A549 (cell line): ENCODE results near the gene PES1.

Experiments
- BHLHE40 ChIP-seq: IDR thresholded peaks from 2 replicates; pipeline ENCODE4 v1.6.1; 2012; ENCODE audit warnings: low read depth, low read length, inconsistent platforms
- CBX2 ChIP-seq: fragments of 200-600 bp; sonication (generic); IDR thresholded peaks from 2 replicates; pipeline ENCODE4 v1.6.1; 2016; ENCODE audit warnings: low read depth, mild to moderate bottlenecking, borderline replicate concordance
- EP300 ChIP-seq, 2 experiments: fragments of >200 bp; sonication (Bioruptor Twin); formaldehyde crosslinking; IDR thresholded peaks; 2 replicates in 1 of 2; 3 replicates in 1 of 2; pipeline ENCODE4 v1.6.1; 2016 to 2017
- HOXB5 ChIP-seq: fragments of 250-450 bp; sonication (Bioruptor Pico); IDR thresholded peaks from 2 replicates; pipeline ENCODE4 v1.5.0; 2020; ENCODE audit warnings: mild to moderate bottlenecking, moderate library complexity
- JUN ChIP-seq, 2 experiments: fragments of >200 bp; sonication (Bioruptor Twin); formaldehyde crosslinking; IDR thresholded peaks; 2 replicates in 1 of 2; 3 replicates in 1 of 2; pipeline ENCODE4 v1.6.1; 2016 to 2017
- MAZ ChIP-seq: fragments of 150-350 bp; IDR thresholded peaks from 2 replicates; pipeline ENCODE4 v1.6.1; 2014; ENCODE audit warnings: antibody characterized with exemption, low read depth, low read length, borderline replicate concordance
- NPAS2 ChIP-seq: fragments of 250-450 bp; sonication (Bioruptor Pico); IDR thresholded peaks from 2 replicates; pipeline ENCODE4 v1.8.0; 2022; ENCODE audit warnings: mild to moderate bottlenecking, moderate library complexity, borderline replicate concordance
- POLR2A ChIP-seq: IDR thresholded peaks from 2 replicates; pipeline ENCODE4 v1.6.1; 2012; ENCODE audit warnings: mild to moderate bottlenecking, low read length
- RAD21 ChIP-seq, 2 experiments: fragments of >200 bp in 1 of 2; sonication (Bioruptor Twin) in 1 of 2; formaldehyde crosslinking in 1 of 2; IDR thresholded peaks in 1 of 2; conservative IDR thresholded peaks in 1 of 2; 2 replicates in 1 of 2; 3 replicates in 1 of 2; pipeline ENCODE4 v1.6.1; 2012 to 2018; ENCODE audit warnings: inconsistent platforms in 1 of 2
- RFX5 ChIP-seq: fragments of 450-650 bp; IDR thresholded peaks from 2 replicates; pipeline ENCODE4 v1.7.1; 2014; ENCODE audit warnings: antibody characterized with exemption, mild to moderate bottlenecking, moderate library complexity
- TF ChIP-seq, protein P1 (sequence below): fragments of >200 bp; sonication (Bioruptor Twin); formaldehyde crosslinking; IDR thresholded peaks from 3 replicates; pipeline ENCODE4 v1.5.1; 2016
- TF ChIP-seq, protein P2 (sequence below): fragments of 200-600 bp; sonication (generic); IDR thresholded peaks from 2 replicates; pipeline ENCODE4 v1.6.1; 2016; ENCODE audit warnings: antibody characterized with exemption, mild to moderate bottlenecking, moderate library complexity
- TF ChIP-seq, protein P3 (sequence below): IDR thresholded peaks from 2 replicates; pipeline ENCODE4 v1.6.1; 2012
- TF ChIP-seq, protein P4 (sequence below): IDR thresholded peaks from 2 replicates; pipeline ENCODE4 v1.6.1; 2012; ENCODE audit warnings: low read depth, borderline replicate concordance

DNA sequence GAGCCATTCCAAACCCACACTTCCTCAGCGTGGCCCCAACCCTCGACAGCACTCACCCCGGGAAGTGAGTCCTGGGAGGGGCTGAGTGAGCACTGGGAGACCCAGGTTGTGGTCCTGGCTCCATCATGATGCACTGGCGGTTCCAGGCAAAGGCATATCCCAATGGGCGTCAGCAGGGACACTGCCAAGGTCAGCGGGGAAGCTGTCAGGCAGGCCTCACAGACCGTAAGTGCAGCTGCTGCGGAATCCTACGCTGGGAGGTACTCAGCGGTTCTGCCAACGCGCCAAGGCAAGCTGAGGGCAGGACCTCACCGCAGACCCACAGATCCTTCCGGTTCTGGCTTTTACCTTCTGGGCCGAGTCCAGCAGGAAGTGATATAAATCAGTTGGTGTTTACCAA, 15.9 kb downstream of the PES1 start:
- TF ChIP-seq, protein P1, sequence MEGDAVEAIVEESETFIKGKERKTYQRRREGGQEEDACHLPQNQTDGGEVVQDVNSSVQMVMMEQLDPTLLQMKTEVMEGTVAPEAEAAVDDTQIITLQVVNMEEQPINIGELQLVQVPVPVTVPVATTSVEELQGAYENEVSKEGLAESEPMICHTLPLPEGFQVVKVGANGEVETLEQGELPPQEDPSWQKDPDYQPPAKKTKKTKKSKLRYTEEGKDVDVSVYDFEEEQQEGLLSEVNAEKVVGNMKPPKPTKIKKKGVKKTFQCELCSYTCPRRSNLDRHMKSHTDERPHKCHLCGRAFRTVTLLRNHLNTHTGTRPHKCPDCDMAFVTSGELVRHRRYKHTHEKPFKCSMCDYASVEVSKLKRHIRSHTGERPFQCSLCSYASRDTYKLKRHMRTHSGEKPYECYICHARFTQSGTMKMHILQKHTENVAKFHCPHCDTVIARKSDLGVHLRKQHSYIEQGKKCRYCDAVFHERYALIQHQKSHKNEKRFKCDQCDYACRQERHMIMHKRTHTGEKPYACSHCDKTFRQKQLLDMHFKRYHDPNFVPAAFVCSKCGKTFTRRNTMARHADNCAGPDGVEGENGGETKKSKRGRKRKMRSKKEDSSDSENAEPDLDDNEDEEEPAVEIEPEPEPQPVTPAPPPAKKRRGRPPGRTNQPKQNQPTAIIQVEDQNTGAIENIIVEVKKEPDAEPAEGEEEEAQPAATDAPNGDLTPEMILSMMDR = no peak
- TF ChIP-seq CBX2 (no peak), POLR2A (no peak), NPAS2 (no peak), RFX5 (no peak), MAZ (no peak), JUN (IDR thresholded peaks at IDR 0.05) (no peak), HOXB5 (no peak), RAD21 (conservative IDR thresholded peaks at IDR 0.05 in 1 of 2, IDR thresholded peaks at IDR 0.05 in 1 of 2) (no peak), BHLHE40 (no peak), EP300 (IDR thresholded peaks at IDR 0.05) (no peak)
- TF ChIP-seq, protein P2, sequence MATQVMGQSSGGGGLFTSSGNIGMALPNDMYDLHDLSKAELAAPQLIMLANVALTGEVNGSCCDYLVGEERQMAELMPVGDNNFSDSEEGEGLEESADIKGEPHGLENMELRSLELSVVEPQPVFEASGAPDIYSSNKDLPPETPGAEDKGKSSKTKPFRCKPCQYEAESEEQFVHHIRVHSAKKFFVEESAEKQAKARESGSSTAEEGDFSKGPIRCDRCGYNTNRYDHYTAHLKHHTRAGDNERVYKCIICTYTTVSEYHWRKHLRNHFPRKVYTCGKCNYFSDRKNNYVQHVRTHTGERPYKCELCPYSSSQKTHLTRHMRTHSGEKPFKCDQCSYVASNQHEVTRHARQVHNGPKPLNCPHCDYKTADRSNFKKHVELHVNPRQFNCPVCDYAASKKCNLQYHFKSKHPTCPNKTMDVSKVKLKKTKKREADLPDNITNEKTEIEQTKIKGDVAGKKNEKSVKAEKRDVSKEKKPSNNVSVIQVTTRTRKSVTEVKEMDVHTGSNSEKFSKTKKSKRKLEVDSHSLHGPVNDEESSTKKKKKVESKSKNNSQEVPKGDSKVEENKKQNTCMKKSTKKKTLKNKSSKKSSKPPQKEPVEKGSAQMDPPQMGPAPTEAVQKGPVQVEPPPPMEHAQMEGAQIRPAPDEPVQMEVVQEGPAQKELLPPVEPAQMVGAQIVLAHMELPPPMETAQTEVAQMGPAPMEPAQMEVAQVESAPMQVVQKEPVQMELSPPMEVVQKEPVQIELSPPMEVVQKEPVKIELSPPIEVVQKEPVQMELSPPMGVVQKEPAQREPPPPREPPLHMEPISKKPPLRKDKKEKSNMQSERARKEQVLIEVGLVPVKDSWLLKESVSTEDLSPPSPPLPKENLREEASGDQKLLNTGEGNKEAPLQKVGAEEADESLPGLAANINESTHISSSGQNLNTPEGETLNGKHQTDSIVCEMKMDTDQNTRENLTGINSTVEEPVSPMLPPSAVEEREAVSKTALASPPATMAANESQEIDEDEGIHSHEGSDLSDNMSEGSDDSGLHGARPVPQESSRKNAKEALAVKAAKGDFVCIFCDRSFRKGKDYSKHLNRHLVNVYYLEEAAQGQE = no peak
- TF ChIP-seq, protein P3, sequence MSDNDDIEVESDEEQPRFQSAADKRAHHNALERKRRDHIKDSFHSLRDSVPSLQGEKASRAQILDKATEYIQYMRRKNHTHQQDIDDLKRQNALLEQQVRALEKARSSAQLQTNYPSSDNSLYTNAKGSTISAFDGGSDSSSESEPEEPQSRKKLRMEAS = no peak
- TF ChIP-seq, protein P4, sequence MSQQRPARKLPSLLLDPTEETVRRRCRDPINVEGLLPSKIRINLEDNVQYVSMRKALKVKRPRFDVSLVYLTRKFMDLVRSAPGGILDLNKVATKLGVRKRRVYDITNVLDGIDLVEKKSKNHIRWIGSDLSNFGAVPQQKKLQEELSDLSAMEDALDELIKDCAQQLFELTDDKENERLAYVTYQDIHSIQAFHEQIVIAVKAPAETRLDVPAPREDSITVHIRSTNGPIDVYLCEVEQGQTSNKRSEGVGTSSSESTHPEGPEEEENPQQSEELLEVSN = no peak
